Psoas muscle (tissue), 8 donors: Measurements from ENCODE around the gene HES5. TPM values are rescaled to one million over a fixed set of nuclear protein-coding genes. Genes with fewer than 3 reads are reported as not detected.

Experiments used
- ATAC-seq, 4 donors: fragments of 200-7000 bp; cut with Tn5 transposase; one replicate each; pipeline ENCODE4 v1.9.1; 2020; ENCODE audit warnings: moderate library complexity in 3 of 4, mild to moderate bottlenecking in 2 of 4
- DNase-seq, 2 donors: peaks; one replicate each; pipeline ENCODE4 v3.0.0-alpha.2; 2020
- H3K27ac ChIP-seq: fragments of 200-600 bp; one replicate; pipeline ENCODE4 v1.8.0; 2022
- H3K27me3 ChIP-seq, 3 donors: fragments of 200-600 bp in 1 of 3; one replicate each; pipeline versions ENCODE4 v1.6.1 to v1.8.0; 2013 to 2022; ENCODE audit warnings: low read length in 2 of 3, mild to moderate bottlenecking in 2 of 3, moderate library complexity in 1 of 3; ENCODE audit not compliant: insufficient read depth in 3 of 3
- H3K36me3 ChIP-seq, 2 donors: fragments of 200-600 bp in 1 of 2; one replicate each; pipeline versions ENCODE4 v1.6.1 to v1.8.0; 2013 to 2022; ENCODE audit warnings: low read depth in 1 of 2, mild to moderate bottlenecking in 1 of 2, moderate library complexity in 1 of 2; ENCODE audit not compliant: insufficient read depth in 1 of 2
- H3K4me1 ChIP-seq: fragments of 200-600 bp; one replicate; pipeline ENCODE4 v1.8.0; 2022
- H3K4me3 ChIP-seq: fragments of 200-600 bp; one replicate; pipeline ENCODE4 v1.8.0; 2022; ENCODE audit warnings: mild to moderate bottlenecking
- H3K9me3 ChIP-seq: fragments of 200-600 bp; one replicate; pipeline ENCODE4 v1.8.0; 2022
- CTCF ChIP-seq: fragments of 200-600 bp; IDR thresholded peaks from one replicate; pipeline ENCODE4 v1.8.0; 2022; ENCODE audit warnings: antibody characterized with exemption
- WGBS, 3 donors: extraction: QIAGEN DNeasy Blood & Tissue Kit; methylation state at CpG; one replicate each; pipeline versions ENCODE4 v1.1.6 to v1.1.7; 2013; 5-methylcytosine and 5-hydroxymethylcytosine counted together
- intact Hi-C, 2 donors: fragments of 100-400 bp; cut with DNase I; formaldehyde crosslinking; loops; one replicate each; pipeline versions ENCODE4 v1.11.0 to v1.14.2; 2022
- polyA plus RNA-seq, 3 donors: library from polyadenylated mRNA; stranded (reverse); fragments of 200-250 nt; gene quantifications; one replicate each; pipeline ENCODE4 v1.2.3, GENCODE V29; 2013
- total RNA-seq, 4 donors: library from RNA; stranded (reverse); fragmentation: NEBNext Ultra II Directional in 2 of 4; extraction: Animal tissue kit (Norgen Biotek cat#: 25700) in 2 of 4; gene quantifications; one replicate each; pipeline versions ENCODE4 v1.2.1 to v1.2.4, GENCODE V29; 2021 to 2023
- donor health status: healthy with polysubstance abuse.
- donor health status: DM: no; HTN: no; CAD: no; lungs with moderate emphysema.
- donor health status: Bipolar disorder and iron deficiency.
- donor health status: healthy.
- donor health status: DM: yes; HTN: yes; CAD: no.
- donor health status: DM: no; HTN: no; CAD: no.
- donor health status: DM: no; HTN: no; CAD: no.
- donor health status: DM: yes; HTN: yes; CAD: no.

The HES5 gene
- total and polyA plus RNA-seq, 7 donors: 0.13 to 0.77 (median 0.28) TPM; not detected in 1

GRCh38 chr1:2506007-2506860 is 23.8 kb downstream of the HES5 start:
- H3K4me3 ChIP-seq: no peak overlapping the region
- H3K9me3 ChIP-seq: no peaks in the 10 kb centered on the region
- no peak overlapping the region for H3K27ac ChIP-seq
- H3K4me1 ChIP-seq: no peaks in the 10 kb centered on the region
- intact Hi-C loops: no loop called here
- ATAC-seq: peak in 3 of 4 donors; percentile 6 to 27 (median 9)
- TF ChIP-seq CTCF: no peak
- 51 to 57% (median 52%) methylated on average over 27 to 30 of the region's 30 CpGs for WGBS, 3 donors
- DNase-seq: no peak
- peaks cover 14 to 38% of the 10 kb centered on the region in 2 donors for H3K36me3 ChIP-seq
- peaks cover 0 to 41% (median 9%) of the 10 kb centered on the region in 3 donors for H3K27me3 ChIP-seq

GRCh38 chr1:2505461-2505994 is 24.5 kb downstream of the HES5 start:
- WGBS, 3 donors: 51 to 71% (median 53%) methylated on average over 21 of the region's 21 CpGs
- H3K9me3 ChIP-seq: no peaks in the 10 kb centered on the region
- DNase-seq (no peak), ATAC-seq (peak in 2 of 4 donors; percentile 1 to 21)
- H3K4me3 ChIP-seq: no peak overlapping the region
- H3K27me3 ChIP-seq: peaks cover 0 to 46% (median 9%) of the 10 kb centered on the region in 3 donors
- no peak overlapping the region for H3K27ac ChIP-seq
- H3K36me3 ChIP-seq: peaks cover 7 to 31% of the 10 kb centered on the region in 2 donors
- H3K4me1 ChIP-seq: no peaks in the 10 kb centered on the region
- intact Hi-C loops: no loop called here
- no peak for TF ChIP-seq CTCF

- 24 to 53% (median 29%) methylated on average over 4 to 22 of the region's 22 CpGs for WGBS, 3 donors
- Histone ChIP-seq H3K4me1 (no peaks in the 10 kb centered on the region), H3K27me3 (peaks cover 0 to 50% (median 9%) of the 10 kb centered on the region in 3 donors), H3K27ac (no peak overlapping the region), H3K36me3 (peaks cover 1 to 25% of the 10 kb centered on the region in 2 donors), H3K4me3 (no peak overlapping the region), H3K9me3 (no peaks in the 10 kb centered on the region)
- ATAC-seq (peak in 2 of 4 donors; percentile 9), DNase-seq (no peak)
- TF ChIP-seq CTCF: no peak
- intact Hi-C loops: no loop called here
Observed at GRCh38 chr1:2504949-2505272, 25.2 kb downstream of the HES5 start.

- H3K27me3 ChIP-seq: peaks cover 0 to 54% (median 9%) of the 10 kb centered on the region in 3 donors
- no peak for DNase-seq
Observed at GRCh38 chr1:2504225-2504948, 25.7 kb downstream of the HES5 start.

More at GRCh38 chr1:2504225-2504948, 25.7 kb downstream of the HES5 start:
- TF ChIP-seq CTCF: no peak
- Histone ChIP-seq H3K27ac (no peak overlapping the region), H3K36me3 (peaks cover 0 to 20% of the 10 kb centered on the region in 2 donors), H3K9me3 (no peaks in the 10 kb centered on the region), H3K4me1 (no peaks in the 10 kb centered on the region), H3K4me3 (no peak overlapping the region)
- 21 to 27% (median 24%) methylated on average over 33 to 36 of the region's 36 CpGs for WGBS, 3 donors
- intact Hi-C loops: no loop called here
- ATAC-seq: peak in 3 of 4 donors; percentile 7 to 24 (median 10)
